H9 (cell line): ENCODE data around the gene MFN2. TPM values are rescaled to one million over a fixed set of nuclear protein-coding genes. Genes with fewer than 3 reads are reported as not detected.

Experiments used
- DNase-seq: peaks from one replicate; pipeline ENCODE4 v3.0.0-alpha.2; 2017
- H2AFZ ChIP-seq: one replicate; pipeline ENCODE4 v1.6.1; 2013; ENCODE audit warnings: mild to moderate bottlenecking, low read length, control low read depth, moderate library complexity
- H2AK5ac ChIP-seq: 2 replicates; pipeline ENCODE4 v1.6.1; 2013; ENCODE audit warnings: low read length, control low read depth, mixed read lengths; ENCODE audit not compliant: insufficient read length
- H2BK120ac ChIP-seq: one replicate; pipeline ENCODE4 v1.6.1; 2013; ENCODE audit warnings: low read depth, mild to moderate bottlenecking, low read length, control low read depth, inconsistent platforms; ENCODE audit not compliant: poor library complexity, severe bottlenecking
- H2BK12ac ChIP-seq: 2 replicates; pipeline ENCODE4 v1.6.1; 2013; ENCODE audit warnings: low read length, control low read depth, mixed read lengths, low read depth; ENCODE audit not compliant: insufficient read length
- H2BK15ac ChIP-seq: 2 replicates; pipeline ENCODE4 v1.6.1; 2013; ENCODE audit warnings: low read depth, low read length, control low read depth
- H2BK20ac ChIP-seq: one replicate; pipeline ENCODE4 v1.6.1; 2013; ENCODE audit warnings: low read depth, mild to moderate bottlenecking, low read length, control low read depth, inconsistent platforms; ENCODE audit not compliant: poor library complexity, severe bottlenecking
- H2BK5ac ChIP-seq: 2 replicates; pipeline ENCODE4 v1.6.1; 2013; ENCODE audit warnings: low read length, control low read depth, mixed read lengths; ENCODE audit not compliant: insufficient read length
- H3K14ac ChIP-seq: 2 replicates; pipeline ENCODE4 v1.6.1; 2013; ENCODE audit warnings: low read length, control low read depth; ENCODE audit not compliant: insufficient read depth
- H3K18ac ChIP-seq: 2 replicates; pipeline ENCODE4 v1.6.1; 2013; ENCODE audit warnings: low read depth, mild to moderate bottlenecking, mixed read lengths, low read length, control low read depth; ENCODE audit not compliant: insufficient read length
- H3K23ac ChIP-seq: 2 replicates; pipeline ENCODE4 v1.6.1; 2013; ENCODE audit warnings: low read length, control low read depth, mixed read lengths, low read depth; ENCODE audit not compliant: insufficient read length
- H3K23me2 ChIP-seq: 2 replicates; pipeline ENCODE4 v1.6.1; 2013; ENCODE audit warnings: low read depth, mild to moderate bottlenecking, mixed read lengths, low read length, control low read depth; ENCODE audit not compliant: insufficient read length, poor library complexity, severe bottlenecking
- H3K27ac ChIP-seq: 2 replicates; pipeline ENCODE4 v1.5.1; 2013; ENCODE audit warnings: low read length, control low read depth, mixed read lengths, low read depth; ENCODE audit not compliant: insufficient read length
- H3K27me3 ChIP-seq: 2 replicates; pipeline ENCODE4 v1.6.1; 2013; ENCODE audit warnings: low read length, control low read depth, inconsistent platforms; ENCODE audit not compliant: insufficient read depth
- H3K4ac ChIP-seq: 2 replicates; pipeline ENCODE4 v1.6.1; 2013; ENCODE audit warnings: low read depth, mild to moderate bottlenecking, control low read depth, inconsistent platforms, low read length, moderate library complexity
- H3K4me1 ChIP-seq: 2 replicates; pipeline ENCODE4 v1.6.1; 2013; ENCODE audit warnings: low read length, control low read depth, inconsistent platforms; ENCODE audit not compliant: insufficient read depth
- H3K4me2 ChIP-seq: 2 replicates; pipeline ENCODE4 v1.6.1; 2013; ENCODE audit warnings: low read length, control low read depth, mixed read lengths; ENCODE audit not compliant: insufficient read length, insufficient read depth
- H3K56ac ChIP-seq: 2 replicates; pipeline ENCODE4 v1.6.1; 2013; ENCODE audit warnings: low read depth, mild to moderate bottlenecking, mixed read lengths, low read length, control low read depth; ENCODE audit not compliant: insufficient read length
- H3K79me1 ChIP-seq: 2 replicates; pipeline ENCODE4 v1.6.1; 2013; ENCODE audit warnings: low read depth, mild to moderate bottlenecking, moderate library complexity, low read length, control low read depth, inconsistent platforms; ENCODE audit not compliant: insufficient read depth, poor library complexity, severe bottlenecking
- H3K79me2 ChIP-seq: 2 replicates; pipeline ENCODE4 v1.6.1; 2013; ENCODE audit warnings: low read length, control low read depth, inconsistent platforms; ENCODE audit not compliant: insufficient read depth
- H3K9ac ChIP-seq: 2 replicates; pipeline ENCODE4 v1.6.1; 2013; ENCODE audit warnings: low read length, control low read depth, mixed read lengths; ENCODE audit not compliant: insufficient read length; ENCODE audit errors: extremely low read depth
- H3K9me3 ChIP-seq: one replicate; pipeline ENCODE4 v1.6.1; 2013; ENCODE audit warnings: low read depth, low read length, inconsistent platforms; ENCODE audit not compliant: control insufficient read depth
- H3T11ph ChIP-seq: one replicate; pipeline ENCODE4 v1.6.1; 2013; ENCODE audit warnings: mild to moderate bottlenecking, low read length, control low read depth, inconsistent platforms
- H4K20me1 ChIP-seq: one replicate; pipeline ENCODE4 v1.6.1; 2013; ENCODE audit not compliant: control insufficient read depth, insufficient read length, insufficient read depth
- H4K5ac ChIP-seq: 2 replicates; pipeline ENCODE4 v1.6.1; 2013; ENCODE audit warnings: low read depth, mild to moderate bottlenecking, mixed read lengths, low read length, control low read depth; ENCODE audit not compliant: insufficient read length
- H4K8ac ChIP-seq: replicated peaks from 2 replicates; pipeline ENCODE4 v1.6.1; 2013; ENCODE audit warnings: low read length, control low read depth, mixed read lengths, low read depth; ENCODE audit not compliant: insufficient read length
- H4K91ac ChIP-seq: 2 replicates; pipeline ENCODE4 v1.6.1; 2013; ENCODE audit warnings: low read depth, mild to moderate bottlenecking, moderate library complexity, mixed read lengths, low read length, control low read depth; ENCODE audit not compliant: insufficient read length
- H3K27ac Mint-ChIP-seq, 3 experiments: 2 replicates in 2 of 3; 3 replicates in 1 of 3; pipeline ENCODE4 v1.8.0; 2020 to 2021; ENCODE audit warnings: mixed read lengths in 3 of 3, mild to moderate bottlenecking in 1 of 3, moderate library complexity in 1 of 3
- H3K27me3 Mint-ChIP-seq: 2 replicates; pipeline ENCODE4 v1.8.0; 2021; ENCODE audit warnings: low read depth, mild to moderate bottlenecking, moderate library complexity, mixed read lengths
- H3K36me3 Mint-ChIP-seq, 3 experiments: 2 replicates in 2 of 3; 3 replicates in 1 of 3; pipeline ENCODE4 v1.8.0; 2020 to 2021; ENCODE audit warnings: low read depth in 3 of 3, mixed read lengths in 3 of 3; ENCODE audit not compliant: insufficient read depth in 1 of 3
- H3K4me1 Mint-ChIP-seq, 2 experiments: 2 replicates each; pipeline ENCODE4 v1.8.0; 2020; ENCODE audit warnings: mixed read lengths in 2 of 2
- H3K4me3 Mint-ChIP-seq, 2 experiments: 2 replicates in 1 of 2; 3 replicates in 1 of 2; pipeline ENCODE4 v1.8.0; 2020 to 2021; ENCODE audit warnings: mild to moderate bottlenecking in 2 of 2, mixed read lengths in 2 of 2, moderate library complexity in 1 of 2
- H3K9me3 Mint-ChIP-seq, 2 experiments: 2 replicates in 1 of 2; 3 replicates in 1 of 2; pipeline ENCODE4 v1.8.0; 2020; ENCODE audit warnings: mild to moderate bottlenecking in 2 of 2, mixed read lengths in 2 of 2, moderate library complexity in 1 of 2
- CTCF ChIP-seq: fragments of 200-600 bp; sonication (generic); conservative IDR thresholded peaks from 3 replicates; pipeline ENCODE4 v1.8.0; 2021; ENCODE audit warnings: antibody characterized with exemption, mild to moderate bottlenecking
- WGBS: extraction: QIAGEN DNeasy Blood & Tissue Kit; methylation state at CpG from one replicate; pipeline ENCODE4 v1.1.7; 2013; ENCODE audit warnings: missing lambda C conversion rate, low lambda C conversion rate, mixed read lengths; ENCODE audit not compliant: insufficient read length; ENCODE audit errors: extremely low coverage; 5-methylcytosine and 5-hydroxymethylcytosine counted together
- total RNA-seq: library from RNA; stranded (reverse); gene quantifications from 2 replicates; pipeline ENCODE4 v1.2.1, GENCODE V29; 2021

MFN2 gene
- total RNA-seq, 1 experiment from 2014 or later: 61.4 TPM

GRCh38 chr1:12057940-12058687 is 77.9 kb downstream of the MFN2 start:
- no peak overlapping the region for H2BK12ac ChIP-seq
- TF ChIP-seq CTCF: no peak
- H3K14ac ChIP-seq: no peak overlapping the region
- no CpG with 5 or more reads among the region's 4 CpGs for WGBS
- H4K8ac ChIP-seq: no peak overlapping the region
- no peak overlapping the region for H3K27ac Mint-ChIP-seq
- H2BK20ac ChIP-seq: no peak overlapping the region
- no peak overlapping the region for H3K18ac ChIP-seq
- no peak overlapping the region for H3K23ac ChIP-seq
- peaks cover 2% of the 10 kb centered on the region for H3K23me2 ChIP-seq
- no peaks in the 10 kb centered on the region for H3K4me1 ChIP-seq
- peaks cover 0 to 7% of the 10 kb centered on the region in 2 experiments; a peak in 2 of 4 replicates for H3K4me1 Mint-ChIP-seq
- H3K27ac ChIP-seq: no peak overlapping the region
- H2BK15ac ChIP-seq: no peak overlapping the region
- no peak overlapping the region for H2AK5ac ChIP-seq
- no peak overlapping the region for H3K4ac ChIP-seq
- no peak overlapping the region for H4K5ac ChIP-seq
- H3K79me2 ChIP-seq: no peaks in the 10 kb centered on the region
- no peak overlapping the region for H3K4me3 Mint-ChIP-seq
- no peak overlapping the region for H2BK5ac ChIP-seq
- H3K9ac ChIP-seq: no peak overlapping the region
- peaks cover 2% of the 10 kb centered on the region for H4K20me1 ChIP-seq
- H2BK120ac ChIP-seq: no peak overlapping the region
- no peak overlapping the region for H4K91ac ChIP-seq
- no peak overlapping the region for H3T11ph ChIP-seq
- H3K27me3 ChIP-seq: peaks cover 2% of the 10 kb centered on the region; the same call in 1 of the 2 replicates
- no peak overlapping the region for H2AFZ ChIP-seq
- no peaks in the 10 kb centered on the region for H3K9me3 ChIP-seq
- H3K4me2 ChIP-seq: no peak overlapping the region
- H3K9me3 Mint-ChIP-seq: peaks cover 4 to 6% of the 10 kb centered on the region in 2 experiments; a peak in 4 of 5 replicates
- DNase-seq: no peak
- peaks cover 40% of the 10 kb centered on the region for H3K27me3 Mint-ChIP-seq
- peaks cover 0 to 2% (median 0%) of the 10 kb centered on the region in 3 experiments; a peak in 2 of 7 replicates for H3K36me3 Mint-ChIP-seq
- H3K79me1 ChIP-seq: no peaks in the 10 kb centered on the region
- H3K56ac ChIP-seq: no peak overlapping the region
